Neuronal stem cell (in vitro differentiated cells): ENCODE measurements around the gene GVQW3. TPM values are rescaled to one million over a fixed set of nuclear protein-coding genes. Genes with fewer than 3 reads are reported as not detected.

Source experiments
- DNase-seq: peaks from one replicate; pipeline ENCODE4 v3.0.0-alpha.2; 2013; ENCODE audit warnings: low spot score
- H2AFZ ChIP-seq: one replicate; pipeline ENCODE4 v1.6.1; 2013; ENCODE audit warnings: mild to moderate bottlenecking, low read length, inconsistent platforms
- H2AK5ac ChIP-seq: 2 replicates; pipeline ENCODE4 v1.6.1; 2013; ENCODE audit warnings: low read depth, mild to moderate bottlenecking, inconsistent platforms, low read length, moderate library complexity, mixed read lengths
- H2BK120ac ChIP-seq: 2 replicates; pipeline ENCODE4 v1.6.1; 2013; ENCODE audit warnings: low read depth, mild to moderate bottlenecking, inconsistent platforms, low read length, moderate library complexity, mixed read lengths
- H2BK12ac ChIP-seq: one replicate; pipeline ENCODE4 v1.6.1; 2013; ENCODE audit warnings: low read length, inconsistent platforms
- H2BK15ac ChIP-seq: 2 replicates; pipeline ENCODE4 v1.6.1; 2013; ENCODE audit warnings: mild to moderate bottlenecking, low read length, inconsistent platforms, mixed read lengths
- H2BK5ac ChIP-seq: one replicate; pipeline ENCODE4 v1.6.1; 2013; ENCODE audit warnings: inconsistent platforms, mild to moderate bottlenecking, low read length, moderate library complexity
- H3K14ac ChIP-seq: one replicate; pipeline ENCODE4 v1.6.1; 2013; ENCODE audit warnings: low read length, inconsistent platforms
- H3K18ac ChIP-seq: 2 replicates; pipeline ENCODE4 v1.6.1; 2013; ENCODE audit warnings: low read length, inconsistent platforms
- H3K23ac ChIP-seq: 2 replicates; pipeline ENCODE4 v1.6.1; 2013; ENCODE audit warnings: low read depth, mild to moderate bottlenecking, mixed read lengths, low read length, inconsistent platforms; ENCODE audit not compliant: poor library complexity
- H3K27ac ChIP-seq: replicated peaks from 3 replicates; pipeline ENCODE4 v1.5.1; 2013; ENCODE audit warnings: low read length, inconsistent platforms
- H3K27me3 ChIP-seq, 3 experiments: 2 replicates each; pipeline ENCODE4 v1.6.1; 2013; ENCODE audit warnings: low read length in 3 of 3, mild to moderate bottlenecking in 2 of 3, inconsistent platforms in 1 of 3, low read depth in 1 of 3, mixed read lengths in 1 of 3, moderate library complexity in 1 of 3; ENCODE audit not compliant: control insufficient read depth in 3 of 3, insufficient read depth in 3 of 3
- H3K36me3 ChIP-seq, 2 donors: replicated peaks in 1 of 2; 2 replicates each; pipeline ENCODE4 v1.6.1; 2013; ENCODE audit warnings: low read length in 2 of 2; ENCODE audit not compliant: control insufficient read depth in 2 of 2, insufficient read depth in 2 of 2
- H3K4ac ChIP-seq: 2 replicates; pipeline ENCODE4 v1.6.1; 2013; ENCODE audit warnings: inconsistent platforms, mild to moderate bottlenecking, low read length, moderate library complexity
- H3K4me1 ChIP-seq, 2 donors: 1 replicate in 1 of 2; 2 replicates in 1 of 2; pipeline ENCODE4 v1.6.1; 2013; ENCODE audit warnings: low read length in 2 of 2, low read depth in 1 of 2; ENCODE audit not compliant: control insufficient read depth in 2 of 2, insufficient read depth in 1 of 2
- H3K4me2 ChIP-seq: one replicate; pipeline ENCODE4 v1.6.1; 2013; ENCODE audit warnings: mild to moderate bottlenecking, low read length, inconsistent platforms; ENCODE audit not compliant: insufficient read depth, poor library complexity, severe bottlenecking
- H3K4me3 ChIP-seq, 2 donors: 2 replicates each; pipeline ENCODE4 v1.5.1; 2013; ENCODE audit warnings: low read length in 2 of 2, mild to moderate bottlenecking in 2 of 2, inconsistent platforms in 1 of 2, moderate library complexity in 1 of 2
- H3K79me1 ChIP-seq: one replicate; pipeline ENCODE4 v1.6.1; 2013; ENCODE audit warnings: low read depth, mild to moderate bottlenecking, inconsistent platforms, low read length, moderate library complexity
- H3K9ac ChIP-seq: one replicate; pipeline ENCODE4 v1.6.1; 2013; ENCODE audit warnings: mild to moderate bottlenecking, low read depth, low read length, inconsistent platforms; ENCODE audit not compliant: poor library complexity
- H3K9me3 ChIP-seq, 2 donors: replicated peaks in 1 of 2; 2 replicates each; pipeline versions ENCODE3 to v1.6.1; 2013; ENCODE audit warnings: low read length in 2 of 2, mild to moderate bottlenecking in 2 of 2, inconsistent platforms in 1 of 2, low read depth in 1 of 2, mixed read lengths in 1 of 2, moderate library complexity in 1 of 2; ENCODE audit not compliant: control insufficient read depth in 2 of 2, insufficient read depth in 1 of 2
- H4K8ac ChIP-seq: one replicate; pipeline ENCODE4 v1.6.1; 2013; ENCODE audit warnings: low read depth, mild to moderate bottlenecking, inconsistent platforms, low read length, moderate library complexity
- H4K91ac ChIP-seq: one replicate; pipeline ENCODE4 v1.6.1; 2013; ENCODE audit warnings: low read length, low read depth, mild to moderate bottlenecking, inconsistent platforms; ENCODE audit not compliant: poor library complexity
- WGBS, 2 donors: extraction: QIAGEN DNeasy Blood & Tissue Kit; methylation state at CpG; one replicate each; pipeline ENCODE4 v1.1.7; 2013; ENCODE audit warnings: missing lambda C conversion rate in 2 of 2, mixed read lengths in 1 of 2; ENCODE audit not compliant: insufficient read length in 2 of 2, insufficient replicate concordance in 1 of 2; ENCODE audit errors: extremely low coverage in 2 of 2; 5-methylcytosine and 5-hydroxymethylcytosine counted together
- small RNA-seq: library from polyadenylated mRNA; stranded (forward); fragments of <200 nt; extraction: miRNeasy Mini kit (QIAGEN cat#:217004); gene quantifications from one replicate; pipeline ENCODE3, GENCODE V24; 2013; ENCODE audit not compliant: insufficient read depth

Gene GVQW3

GRCh38 chr11:76455931-76456330, 74.8 kb downstream of the GVQW3 start:
- Histone ChIP-seq H3K4me3 (no peak overlapping the region), H3K36me3 (peaks cover 8 to 86% of the 10 kb centered on the region in 2 donors), H3K4me1 (peaks cover 4 to 17% of the 10 kb centered on the region in 2 donors), H2BK5ac (no peak overlapping the region), H3K79me1 (peaks cover 2% of the 10 kb centered on the region), H3K23ac (no peak overlapping the region), H3K4me2 (no peak overlapping the region), H3K14ac (no peak overlapping the region), H2BK15ac (no peak overlapping the region), H2AK5ac (no peak overlapping the region), H4K91ac (no peak overlapping the region), H3K4ac (no peak overlapping the region), H2BK120ac (no peak overlapping the region), H3K9ac (no peak overlapping the region), H3K27me3 (no peaks in the 10 kb centered on the region), H3K27ac (peak overlapping the region; percentile 89), H4K8ac (no peak overlapping the region), H2AFZ (no peak overlapping the region), H3K18ac (no peak overlapping the region), H3K9me3 (peaks cover 0 to 2% of the 10 kb centered on the region in 2 donors), H2BK12ac (no peak overlapping the region)
- no peak for DNase-seq

GRCh38 chr11:76456571-76456970, 75.4 kb downstream of the GVQW3 start:
- H2BK15ac ChIP-seq: no peak overlapping the region
- no peak overlapping the region for H2BK5ac ChIP-seq
- peaks cover 3% of the 10 kb centered on the region for H3K79me1 ChIP-seq
- no peak overlapping the region for H4K91ac ChIP-seq
- no peak overlapping the region for H3K9ac ChIP-seq
- H3K18ac ChIP-seq: no peak overlapping the region
- H3K4me2 ChIP-seq: no peak overlapping the region
- H2BK12ac ChIP-seq: no peak overlapping the region
- peaks cover 0 to 6% of the 10 kb centered on the region in 2 donors for H3K9me3 ChIP-seq
- H3K4ac ChIP-seq: no peak overlapping the region
- no CpG with 5 or more reads among the region's 2 CpGs for WGBS, 2 donors
- no peak overlapping the region for H3K23ac ChIP-seq
- no peak overlapping the region for H3K27ac ChIP-seq
- H3K27me3 ChIP-seq: no peaks in the 10 kb centered on the region
- H2BK120ac ChIP-seq: no peak overlapping the region
- no peak overlapping the region for H3K4me3 ChIP-seq
- no peak overlapping the region for H3K14ac ChIP-seq
- no peak overlapping the region for H4K8ac ChIP-seq
- H2AK5ac ChIP-seq: no peak overlapping the region
- no peak overlapping the region for H2AFZ ChIP-seq
- DNase-seq: no peak
- H3K36me3 ChIP-seq: peaks cover 8 to 87% of the 10 kb centered on the region in 2 donors
- H3K4me1 ChIP-seq: peaks cover 4 to 17% of the 10 kb centered on the region in 2 donors

Small RNAs within 50 kb of the gene (small RNA-seq; reads per million reads assigned to genes)
- gene RF00019: not detected
